ACHN (cell line): Measurements from ENCODE around the gene POLR1G.
A peak's percentile ranks its signal among the peaks of the same experiment; 100 is the strongest.

Experiments used
- DNase-seq: peaks from one replicate; pipeline ENCODE4 v3.0.0-alpha.2; 2015
- in situ Hi-C: cut with HindIII; loops from 2 replicates; pipeline ENCODE4 v1.10.0; 2017; ENCODE audit warnings: low sequenced_read_pairs, low pct_ligation_motif_present, low pct_unique_long_range_greater_than_20kb

POLR1G gene

GRCh38 chr19:45406226-45407090 lies at the start of gene POLR1G:
Gene POLR1G, plus strand, starts transcription at chr19:45406644. Its CDS starts 53 bp downstream, at chr19:45406697.
- in situ Hi-C loops: no loop called here
- DNase-seq: peak; percentile 77

DNA sequence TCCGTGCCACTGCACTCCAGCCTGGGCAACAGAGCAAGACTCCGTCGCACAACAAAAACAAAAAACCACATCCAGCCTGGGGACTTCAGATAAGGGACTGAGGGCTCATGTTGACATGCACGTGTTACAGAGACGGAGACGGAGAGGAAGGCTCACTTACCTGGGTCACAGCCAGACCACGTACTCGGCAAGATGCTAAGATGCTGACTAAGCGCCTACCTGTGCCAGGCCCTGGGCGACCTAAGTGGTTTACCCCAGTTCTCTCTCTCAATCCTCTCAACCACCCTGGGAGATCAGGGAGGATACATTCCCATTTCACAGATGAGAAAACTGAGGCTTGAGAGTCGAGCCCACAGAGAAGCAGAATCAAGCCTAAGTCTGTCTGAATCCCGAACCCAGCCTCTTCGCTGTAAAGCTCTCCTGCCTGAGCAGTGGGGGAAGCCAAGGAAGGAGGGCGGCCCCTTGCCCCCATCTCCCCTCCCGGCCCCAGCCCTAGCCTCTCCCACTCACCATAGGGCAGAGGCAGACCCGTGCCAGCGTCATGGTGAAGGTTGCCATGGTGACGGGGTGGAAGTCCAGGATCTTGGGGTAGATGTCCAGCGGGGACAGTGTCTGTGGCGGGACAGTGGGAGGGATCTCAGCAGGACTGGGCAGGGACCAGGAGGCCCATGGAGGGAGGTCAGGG lies 49.5 kb upstream of the POLR1G start:
- no peak for DNase-seq
- in situ Hi-C loops: no loop called here

DNA sequence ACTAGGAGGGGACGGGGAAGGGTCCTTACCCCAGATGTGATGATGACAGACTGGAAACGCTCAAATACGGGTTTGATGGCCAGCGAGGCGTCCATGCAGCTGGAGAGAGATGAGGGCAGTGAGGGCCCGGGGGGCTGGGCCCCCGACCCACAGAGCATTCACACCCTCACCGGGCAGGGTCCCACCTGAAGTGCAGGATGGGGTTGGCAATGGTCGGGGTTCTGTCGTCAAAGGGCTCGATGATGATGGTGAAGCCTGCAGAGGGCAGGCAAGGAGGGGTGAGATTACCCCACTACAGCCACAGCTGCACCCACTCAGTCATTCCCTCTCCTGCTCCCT lies 49.0 kb upstream of the POLR1G start:
- in situ Hi-C loops: no loop called here
- DNase-seq: no peak

- in situ Hi-C loops: no loop called here
- no peak for DNase-seq
These were observed 48.1 kb upstream of the POLR1G start for GRCh38 chr19:45358213-45358792.

DNA sequence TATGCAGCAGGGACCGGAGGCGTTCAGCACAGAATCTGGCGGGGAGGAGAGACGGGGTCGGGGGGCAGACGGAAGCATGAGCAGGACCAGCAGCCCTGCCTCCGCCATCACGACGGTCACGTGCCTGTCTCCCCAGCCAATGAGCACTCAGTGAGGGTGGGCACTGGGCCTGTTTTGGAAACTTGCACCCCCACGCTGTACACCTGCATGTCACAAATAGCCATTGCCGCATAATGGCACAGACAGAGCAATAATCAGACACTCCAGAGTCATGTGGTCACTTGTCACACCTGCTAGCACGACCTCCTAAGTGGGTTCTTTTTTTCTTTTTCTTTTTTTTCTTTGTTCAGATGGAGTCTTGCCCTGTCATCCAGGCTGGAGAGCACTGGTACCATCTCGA lies 44.8 kb upstream of the POLR1G start:
- DNase-seq: no peak
- in situ Hi-C loops: no loop called here

GRCh38 chr19:45362291-45362690 lies 44.2 kb upstream of the POLR1G start:
- no peak for DNase-seq
- in situ Hi-C loops: no loop called here

GRCh38 chr19:45363861-45364459 lies 42.5 kb upstream of the POLR1G start:
- in situ Hi-C loops: no loop called here
- DNase-seq: no peak

DNA sequence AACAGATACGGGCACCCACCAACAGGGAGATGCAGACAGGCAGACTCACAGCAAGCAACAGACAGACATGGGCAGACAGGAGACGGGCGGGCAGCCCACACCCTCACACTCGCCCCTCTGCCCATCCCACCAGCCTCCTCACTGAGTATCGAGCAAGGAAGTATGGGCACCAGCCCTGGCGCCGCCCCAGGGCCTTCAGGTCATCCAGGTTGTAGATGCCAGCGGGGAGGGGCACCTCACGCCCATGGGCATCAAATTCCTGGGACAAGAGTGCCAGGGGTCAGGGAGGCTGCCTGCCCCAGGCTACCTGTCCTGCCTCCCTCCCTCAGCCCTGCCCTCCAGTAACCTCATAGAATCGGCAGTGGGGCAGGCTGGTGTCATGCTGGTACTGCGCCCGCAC lies 41.7 kb upstream of the POLR1G start:
- in situ Hi-C loops: no loop called here
- no peak for DNase-seq

DNA sequence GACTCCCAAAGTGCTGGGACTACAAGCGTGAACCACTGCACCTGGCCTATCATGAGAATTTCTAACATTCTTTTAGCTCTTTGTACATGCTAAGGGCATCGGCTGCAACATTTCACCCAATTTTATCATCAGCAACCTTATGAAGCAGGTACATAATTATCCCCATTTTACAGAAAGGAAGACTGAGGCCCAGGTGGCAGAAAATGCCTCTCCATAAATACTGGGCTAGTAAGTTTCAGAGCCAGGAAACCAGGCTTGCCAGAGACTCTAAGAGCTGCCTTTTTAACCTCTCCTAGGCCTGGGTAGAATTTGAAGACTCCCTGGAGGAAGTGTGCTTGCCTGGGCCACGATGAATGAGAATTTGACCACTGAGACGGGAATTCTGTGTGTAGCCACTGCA lies 38.3 kb upstream of the POLR1G start:
- no peak for DNase-seq
- in situ Hi-C loops: no loop called here

- DNase-seq: no peak
- in situ Hi-C loops: no loop called here
These were observed 37.6 kb upstream of the POLR1G start for GRCh38 chr19:45368737-45369340.

GRCh38 chr19:45370410-45371204 lies 35.8 kb upstream of the POLR1G start, which contains the start of gene ERCC2:
Gene ERCC2, minus strand, starts transcription at chr19:45370573. Its CDS starts 33 bp downstream, at chr19:45370540.
- peak; percentile 98 for DNase-seq
- in situ Hi-C loops: no loop called here

- in situ Hi-C loops: no loop called here
- peak; percentile 98 for DNase-seq
These were observed 30.3 kb upstream of the POLR1G start for GRCh38 chr19:45376045-45376724.

- in situ Hi-C loops: no loop called here
- DNase-seq: no peak
These were observed 26.3 kb upstream of the POLR1G start for GRCh38 chr19:45380107-45380506.

DNA sequence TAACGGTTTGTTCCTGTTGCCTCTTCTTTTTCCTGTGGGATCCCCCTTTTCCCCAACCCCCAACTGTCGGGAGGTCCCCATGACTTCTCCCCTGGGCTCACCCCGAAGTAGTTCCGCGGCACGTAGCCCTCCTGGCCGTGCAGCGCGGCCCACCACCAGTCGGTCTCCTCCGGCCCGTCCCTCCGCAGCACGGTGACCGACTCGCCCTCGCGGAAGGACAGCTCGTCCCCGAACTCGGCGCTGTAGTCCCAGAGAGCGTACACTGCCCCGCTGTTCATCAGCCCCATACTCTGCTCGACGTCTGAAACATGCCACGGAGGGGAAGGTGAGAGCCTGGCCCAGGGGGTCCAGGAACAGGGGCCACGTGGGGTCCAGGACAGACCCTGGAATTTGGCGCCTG lies 24.0 kb upstream of the POLR1G start:
- in situ Hi-C loops: no loop called here
- no peak for DNase-seq

GRCh38 chr19:45385392-45386221 lies 20.8 kb upstream of the POLR1G start:
- DNase-seq: no peak
- in situ Hi-C loops: no loop called here

DNA sequence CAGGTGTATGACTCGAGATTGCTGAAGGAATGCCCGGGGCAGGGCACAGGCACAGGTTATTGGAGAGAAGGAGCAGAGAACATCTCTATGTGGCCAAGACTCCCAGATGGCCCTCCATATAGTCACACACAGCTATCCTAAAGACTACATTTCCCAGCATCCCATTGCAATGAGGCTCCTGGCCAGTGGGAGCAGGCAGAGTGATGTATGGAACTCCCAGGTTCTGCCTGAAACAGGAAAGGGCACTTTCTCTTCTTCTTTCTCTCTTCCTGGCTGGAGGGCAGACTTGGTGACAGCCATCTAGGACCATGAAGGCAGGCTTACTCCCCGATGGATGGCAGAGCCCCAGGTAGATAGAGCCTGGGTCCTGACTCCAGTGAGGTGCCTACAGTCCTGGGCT lies 15.1 kb upstream of the POLR1G start:
- in situ Hi-C loops: no loop called here
- no peak for DNase-seq
